ENCODE data around the gene MAPKBP1.
A peak's percentile ranks its signal among the peaks of the same experiment; 100 is the strongest.
"Not testable (repeated sequence)": the region's sequence is repeated elsewhere in the genome, so short reads cannot be mapped to it uniquely, and the experiment has no call there.

Gene MAPKBP1, protein sequence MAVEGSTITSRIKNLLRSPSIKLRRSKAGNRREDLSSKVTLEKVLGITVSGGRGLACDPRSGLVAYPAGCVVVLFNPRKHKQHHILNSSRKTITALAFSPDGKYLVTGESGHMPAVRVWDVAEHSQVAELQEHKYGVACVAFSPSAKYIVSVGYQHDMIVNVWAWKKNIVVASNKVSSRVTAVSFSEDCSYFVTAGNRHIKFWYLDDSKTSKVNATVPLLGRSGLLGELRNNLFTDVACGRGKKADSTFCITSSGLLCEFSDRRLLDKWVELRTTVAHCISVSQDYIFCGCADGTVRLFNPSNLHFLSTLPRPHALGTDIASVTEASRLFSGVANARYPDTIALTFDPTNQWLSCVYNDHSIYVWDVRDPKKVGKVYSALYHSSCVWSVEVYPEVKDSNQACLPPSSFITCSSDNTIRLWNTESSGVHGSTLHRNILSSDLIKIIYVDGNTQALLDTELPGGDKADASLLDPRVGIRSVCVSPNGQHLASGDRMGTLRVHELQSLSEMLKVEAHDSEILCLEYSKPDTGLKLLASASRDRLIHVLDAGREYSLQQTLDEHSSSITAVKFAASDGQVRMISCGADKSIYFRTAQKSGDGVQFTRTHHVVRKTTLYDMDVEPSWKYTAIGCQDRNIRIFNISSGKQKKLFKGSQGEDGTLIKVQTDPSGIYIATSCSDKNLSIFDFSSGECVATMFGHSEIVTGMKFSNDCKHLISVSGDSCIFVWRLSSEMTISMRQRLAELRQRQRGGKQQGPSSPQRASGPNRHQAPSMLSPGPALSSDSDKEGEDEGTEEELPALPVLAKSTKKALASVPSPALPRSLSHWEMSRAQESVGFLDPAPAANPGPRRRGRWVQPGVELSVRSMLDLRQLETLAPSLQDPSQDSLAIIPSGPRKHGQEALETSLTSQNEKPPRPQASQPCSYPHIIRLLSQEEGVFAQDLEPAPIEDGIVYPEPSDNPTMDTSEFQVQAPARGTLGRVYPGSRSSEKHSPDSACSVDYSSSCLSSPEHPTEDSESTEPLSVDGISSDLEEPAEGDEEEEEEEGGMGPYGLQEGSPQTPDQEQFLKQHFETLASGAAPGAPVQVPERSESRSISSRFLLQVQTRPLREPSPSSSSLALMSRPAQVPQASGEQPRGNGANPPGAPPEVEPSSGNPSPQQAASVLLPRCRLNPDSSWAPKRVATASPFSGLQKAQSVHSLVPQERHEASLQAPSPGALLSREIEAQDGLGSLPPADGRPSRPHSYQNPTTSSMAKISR (N-terminal part only)

GRCh38 chr15:41774062-41774881 is at the start of gene MAPKBP1:
TSS of gene MAPKBP1 (plus strand) at chr15:41774484. CDS start at chr15:41775276, 792 bp downstream.
- DNase-seq (ENCODE audit: low spot score): peak; percentile 99

- DNase-seq (ENCODE audit: low spot score): no peak
Measured at GRCh38 chr15:41727143-41727542, 47.1 kb upstream of the MAPKBP1 start.

DNA sequence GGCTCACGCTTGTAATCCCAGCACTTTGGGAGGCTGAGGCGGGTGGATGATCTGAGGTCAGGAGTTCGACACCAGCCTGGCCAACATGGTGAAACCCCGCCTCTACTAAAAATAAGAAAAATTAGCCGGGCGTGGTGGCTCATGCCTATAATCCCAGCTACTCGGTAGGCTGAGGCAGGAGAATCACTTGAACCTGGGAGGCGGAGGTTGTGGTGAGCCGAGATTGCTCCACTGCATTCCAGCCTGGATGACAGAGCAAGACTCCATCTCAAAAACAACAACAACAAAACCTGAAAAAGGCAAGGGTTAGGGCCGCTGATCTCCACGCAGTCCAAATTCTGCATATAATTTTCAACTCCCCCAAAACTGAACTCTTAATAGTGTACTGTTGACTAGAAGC is 46.2 kb upstream of the MAPKBP1 start:
- not testable (repeated sequence) for DNase-seq (ENCODE audit: low spot score)

DNA sequence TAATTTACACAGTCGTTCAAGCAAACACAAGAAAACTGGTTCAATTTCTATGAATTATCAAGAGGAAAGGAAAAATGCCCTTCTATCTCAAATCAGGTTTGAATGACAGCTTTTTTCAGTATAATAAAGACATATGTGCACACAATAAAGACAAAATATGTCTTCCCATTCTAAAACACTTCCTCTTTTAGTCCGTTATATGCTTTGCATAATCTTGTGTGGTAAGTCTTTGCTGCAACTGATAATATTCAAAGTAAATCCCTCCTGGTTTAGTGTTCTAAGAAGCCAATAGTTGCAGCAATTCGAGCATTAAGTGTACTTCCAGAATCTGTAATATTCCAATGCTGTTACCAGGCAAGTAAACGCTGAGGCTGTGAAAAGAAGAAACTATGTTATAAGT is 43.7 kb upstream of the MAPKBP1 start:
- DNase-seq (ENCODE audit: low spot score): no peak

DNA sequence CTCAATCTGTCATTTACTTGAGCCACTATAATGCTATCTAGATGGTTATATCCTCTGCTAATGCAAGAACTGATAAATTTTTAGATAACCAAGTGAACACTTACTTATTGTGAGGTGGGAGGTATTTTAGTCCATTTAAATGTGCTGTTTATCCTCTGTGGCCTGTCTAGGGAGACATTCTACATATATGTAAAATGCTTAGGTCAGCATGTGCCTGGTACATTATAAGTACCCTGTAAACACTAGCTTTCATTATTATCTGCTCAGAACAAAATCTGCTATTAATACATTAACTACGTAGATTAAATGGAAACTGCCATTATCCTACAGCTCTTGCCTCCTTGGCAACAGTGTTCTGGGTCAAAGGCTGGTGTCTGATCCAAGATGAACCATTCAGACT is 41.8 kb upstream of the MAPKBP1 start:
- DNase-seq (ENCODE audit: low spot score): no peak

DNA sequence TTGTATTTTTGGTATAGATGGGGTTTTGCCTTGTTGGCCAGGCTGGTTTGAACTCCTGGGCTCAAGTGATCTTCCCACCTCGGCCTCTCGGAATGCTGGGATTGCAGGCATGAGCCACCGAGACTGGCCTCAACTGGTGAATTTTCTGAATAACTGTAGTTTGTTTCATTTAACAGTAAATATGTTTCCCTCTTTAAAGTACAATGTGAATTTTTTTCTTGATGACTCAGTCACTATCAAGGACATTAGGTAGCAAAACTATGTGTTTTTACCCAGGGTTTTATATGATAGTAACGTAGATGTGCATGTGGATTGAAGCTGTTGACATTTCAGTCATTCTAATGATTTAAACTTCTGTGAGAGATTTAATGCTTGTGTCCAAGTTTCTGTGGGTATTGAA is 40.2 kb upstream of the MAPKBP1 start:
- DNase-seq (ENCODE audit: low spot score): no peak

GRCh38 chr15:41735046-41735445 is 39.2 kb upstream of the MAPKBP1 start:
- no peak for DNase-seq (ENCODE audit: low spot score)

DNA sequence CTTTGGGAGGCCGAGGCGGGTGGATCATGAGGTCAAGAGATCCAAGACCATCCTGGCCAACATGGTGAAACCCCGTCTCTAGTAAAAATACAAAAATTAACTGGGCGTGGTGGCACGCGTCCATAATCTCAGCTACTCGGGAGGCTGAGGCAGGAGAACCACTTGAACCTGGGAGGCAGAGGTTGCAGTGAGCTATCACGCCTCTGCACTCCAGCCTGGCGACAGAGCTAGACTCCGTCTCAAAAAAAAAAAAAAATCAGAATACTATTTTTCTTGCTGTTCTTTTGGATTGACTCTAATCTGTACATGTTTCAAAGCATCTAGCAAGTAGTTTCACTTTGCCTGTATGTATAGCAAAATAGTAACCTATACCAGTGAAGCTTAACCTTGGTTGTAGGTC is 38.8 kb upstream of the MAPKBP1 start:
- not testable (repeated sequence) for DNase-seq (ENCODE audit: low spot score)

GRCh38 chr15:41746802-41747201 is 27.5 kb upstream of the MAPKBP1 start:
- no peak for DNase-seq (ENCODE audit: low spot score)

GRCh38 chr15:41756198-41756597 is 18.1 kb upstream of the MAPKBP1 start:
- DNase-seq (ENCODE audit: low spot score): no peak

DNA sequence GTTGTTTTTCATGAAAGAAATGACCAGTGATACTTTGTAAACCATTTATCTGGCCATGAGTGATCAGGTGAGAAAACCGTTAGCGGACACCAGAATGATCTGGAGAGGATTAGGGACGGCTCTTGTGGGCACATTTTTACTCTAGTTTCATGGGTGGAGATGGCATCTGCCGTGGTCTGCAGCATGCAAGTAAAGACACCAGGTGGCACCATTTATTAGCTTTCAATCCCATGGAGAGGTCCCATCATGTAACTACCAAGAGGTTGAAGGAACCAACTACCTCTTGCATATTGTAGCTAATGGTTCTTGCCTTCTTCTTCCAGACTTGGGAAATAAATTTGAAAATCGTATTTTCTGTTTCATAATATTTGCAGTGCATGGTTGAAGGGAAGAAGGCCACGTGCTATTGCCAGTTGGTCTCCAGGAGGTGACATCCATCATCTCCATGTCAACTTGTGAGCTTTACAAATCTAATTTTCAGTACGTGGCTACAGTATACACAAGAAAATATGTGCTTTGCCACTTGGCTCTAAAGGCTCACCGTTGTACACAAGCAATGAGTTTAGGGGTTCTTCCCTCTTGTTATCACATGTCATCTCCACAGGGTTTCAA is 1.5 kb upstream of the MAPKBP1 start:
- DNase-seq (ENCODE audit: low spot score): peak; percentile 78

DNA sequence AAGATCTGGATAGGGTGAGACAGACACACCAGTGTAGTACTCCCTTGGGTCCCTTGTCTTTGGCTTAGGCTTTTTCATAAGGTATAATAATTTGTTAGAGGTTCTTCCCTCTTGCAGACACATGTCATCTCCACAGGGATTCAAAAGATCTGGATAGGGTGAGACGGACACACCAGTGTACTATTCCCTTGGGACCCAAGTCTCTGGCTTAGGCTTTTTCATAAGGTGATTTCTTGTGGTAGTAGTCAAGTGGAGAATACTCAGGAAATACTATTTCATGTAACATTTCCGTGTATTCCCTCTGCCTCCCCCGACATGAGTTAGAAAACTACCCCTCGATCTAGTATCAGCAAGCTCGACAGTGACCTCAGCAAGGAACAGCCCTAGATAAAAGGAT is 954 bp upstream of the MAPKBP1 start:
- no peak for DNase-seq (ENCODE audit: low spot score)

DNA sequence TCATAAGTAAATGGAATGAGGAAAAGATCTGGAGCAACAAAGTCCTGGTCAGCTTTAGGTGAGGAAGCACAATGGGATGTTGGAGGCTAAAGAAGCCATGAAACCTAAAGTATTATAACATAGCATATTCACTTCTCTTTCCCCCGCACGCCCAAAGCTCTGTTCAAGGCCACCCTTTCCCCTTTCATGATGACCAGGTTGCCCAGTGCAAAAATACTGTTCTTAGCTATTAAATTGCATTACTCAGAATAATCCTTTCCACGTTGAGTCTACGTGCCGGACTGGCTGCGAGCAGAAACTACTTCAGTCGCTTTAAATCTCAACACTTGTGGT is 589 bp upstream of the MAPKBP1 start:
- DNase-seq (ENCODE audit: low spot score): no peak

DNA sequence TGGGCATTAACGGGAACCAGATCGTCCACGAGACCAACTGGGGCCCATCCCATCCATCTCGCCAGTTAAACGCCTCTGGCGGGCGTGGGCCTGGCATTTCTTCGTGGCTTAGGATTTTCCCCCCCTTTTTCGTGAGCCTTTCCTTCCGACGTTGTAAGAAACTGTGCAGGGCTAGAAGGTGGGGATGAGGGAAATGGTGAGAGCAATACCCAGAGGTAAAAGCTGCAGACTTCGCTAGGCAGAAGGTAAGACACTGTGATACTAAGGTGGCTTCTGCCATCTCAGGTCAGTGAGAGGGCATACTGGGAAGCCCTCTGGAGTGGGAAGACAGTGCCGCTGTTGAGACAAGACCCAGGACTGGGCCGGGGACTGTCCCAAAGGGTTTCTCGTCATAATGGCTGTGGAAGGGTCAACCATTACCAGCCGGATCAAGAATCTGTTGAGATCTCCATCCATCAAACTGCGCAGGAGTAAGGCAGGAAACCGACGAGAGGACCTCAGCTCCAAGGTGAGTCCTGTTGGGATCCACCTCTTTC is 666 bp downstream of the MAPKBP1 start:
- DNase-seq (ENCODE audit: low spot score): no peak

GRCh38 chr15:41775651-41776050 is 1.4 kb downstream of the MAPKBP1 start:
- DNase-seq (ENCODE audit: low spot score): peak; percentile 30

DNA sequence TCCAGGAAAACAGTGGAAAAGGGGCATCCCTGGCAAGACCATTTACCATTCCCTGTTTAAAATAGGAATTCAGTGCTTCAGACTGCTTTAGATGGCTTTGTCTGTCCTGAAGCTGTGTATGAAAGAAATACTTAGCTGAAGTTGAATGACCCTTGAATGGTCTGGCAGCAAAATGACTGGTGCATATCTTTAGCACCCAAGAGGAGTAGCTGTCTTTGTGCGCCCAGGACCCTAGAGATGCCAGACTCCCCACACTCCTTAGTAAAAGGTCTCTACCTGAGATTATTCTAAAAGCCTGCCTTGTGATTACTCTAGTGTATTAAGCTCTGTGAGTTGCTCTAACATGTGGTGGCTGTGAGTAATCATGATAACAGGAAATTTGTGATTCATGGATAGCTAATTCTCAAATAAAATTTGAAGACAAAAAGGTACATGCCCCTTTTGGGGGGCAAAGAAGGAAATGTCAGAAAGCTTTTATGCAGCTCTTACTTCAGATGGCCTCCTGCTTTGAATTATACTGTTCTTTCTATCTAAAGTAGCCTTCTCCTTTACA is 3.2 kb downstream of the MAPKBP1 start:
- DNase-seq (ENCODE audit: low spot score): no peak

- no peak for DNase-seq (ENCODE audit: low spot score)
Measured at GRCh38 chr15:41778521-41778920, 4.2 kb downstream of the MAPKBP1 start.

- no peak for DNase-seq (ENCODE audit: low spot score)
Measured at GRCh38 chr15:41779662-41780157, 5.4 kb downstream of the MAPKBP1 start.

- peak; percentile 59 for DNase-seq (ENCODE audit: low spot score)
Measured at GRCh38 chr15:41780266-41780665, 6.0 kb downstream of the MAPKBP1 start.

- DNase-seq (ENCODE audit: low spot score): no peak
Measured at GRCh38 chr15:41780727-41781126, 6.4 kb downstream of the MAPKBP1 start.

Measured in pons (tissue), 1 donor.